A673 (cell line): ENCODE measurements around the gene ARHGAP6. TPM values are rescaled to one million over a fixed set of nuclear protein-coding genes. Genes with fewer than 3 reads are reported as not detected.

Experiments
- BruUV-seq: library from RNA; stranded (reverse); fragments of 400-500 nt; replicated peaks from 2 replicates; lab custom pipeline; 2021; lab: Mats Ljungman, UMichigan
- CTCF ChIA-PET: fragments of 300-600 bp; sonication (Branson Sonifier 250); formaldehyde crosslinking; loops from one replicate; lab custom pipeline; 2022; ENCODE audit warnings: antibody characterized with exemption; lab: Charles Lee
- POLR2A ChIA-PET: fragments of 300-600 bp; sonication (Branson Sonifier 250); formaldehyde crosslinking; loops from one replicate; lab custom pipeline; 2022; ENCODE audit warnings: antibody characterized with exemption; ENCODE audit not compliant: low non-redundant PET; lab: Charles Lee
- DNase-seq: peaks from one replicate; pipeline ENCODE4 v3.0.0-alpha.2; 2015; ENCODE audit warnings: low spot score
- H3K27ac ChIP-seq: fragments of 200-600 bp; sonication (generic); 2 replicates; pipeline ENCODE4 v1.5.1; 2016; ENCODE audit warnings: mixed run types, low read depth, mild to moderate bottlenecking, mixed read lengths, antibody characterized with exemption, low read length; ENCODE audit not compliant: poor library complexity, severe bottlenecking
- H3K27me3 ChIP-seq: fragments of 200-600 bp; sonication (generic); replicated peaks from 2 replicates; pipeline ENCODE4 v1.6.1; 2017; ENCODE audit warnings: mixed run types, low read depth, mild to moderate bottlenecking, mixed read lengths, antibody characterized with exemption, low read length; ENCODE audit not compliant: insufficient read depth, poor library complexity
- H3K36me3 ChIP-seq: fragments of 200-600 bp; sonication (generic); 2 replicates; pipeline ENCODE4 v1.6.1; 2016; ENCODE audit warnings: mixed run types, mild to moderate bottlenecking, mixed read lengths, antibody characterized with exemption, low read length; ENCODE audit not compliant: insufficient read depth, poor library complexity, severe bottlenecking
- H3K4me1 ChIP-seq: fragments of 200-600 bp; sonication (generic); 2 replicates; pipeline ENCODE4 v1.6.1; 2017; ENCODE audit warnings: mixed run types, mild to moderate bottlenecking, mixed read lengths, antibody characterized with exemption, low read length; ENCODE audit not compliant: insufficient read depth, poor library complexity, severe bottlenecking
- H3K4me3 ChIP-seq: fragments of 200-600 bp; sonication (generic); 2 replicates; pipeline ENCODE4 v1.5.1; 2016; ENCODE audit warnings: low read depth, mixed run types, mild to moderate bottlenecking, mixed read lengths, low read length; ENCODE audit not compliant: poor library complexity, severe bottlenecking
- H3K9me3 ChIP-seq: fragments of 200-600 bp; sonication (generic); 2 replicates; pipeline ENCODE4 v1.6.1; 2016; ENCODE audit warnings: mixed run types, low read depth, mild to moderate bottlenecking, mixed read lengths, antibody characterized with exemption, low read length; ENCODE audit not compliant: poor library complexity, severe bottlenecking
- CTCF ChIP-seq: fragments of 300-800, 200-600 bp; sonication (generic); conservative IDR thresholded peaks from 2 replicates; pipeline ENCODE4 v1.5.1; 2017; ENCODE audit warnings: low read depth, mild to moderate bottlenecking, antibody characterized with exemption, low read length, moderate library complexity, mixed read lengths
- EZH2 ChIP-seq: fragments of 200-600 bp; sonication (generic); IDR thresholded peaks from 2 replicates; pipeline ENCODE4 v1.6.1; 2017; ENCODE audit warnings: borderline replicate concordance, low read depth, mild to moderate bottlenecking, mixed read lengths, antibody characterized with exemption, low read length; ENCODE audit not compliant: poor library complexity, severe bottlenecking
- intact Hi-C: fragments of 100-400 bp; cut with micrococcal nuclease; formaldehyde crosslinking; loops from one replicate; pipeline ENCODE4 v1.10.0; 2022; ENCODE audit not compliant: unreplicated experiment
- total RNA-seq: library from RNA; stranded (reverse); gene quantifications from 2 replicates; pipeline ENCODE4 v1.2.3, GENCODE V29; 2021

The ARHGAP6 gene
- total RNA-seq, 1 experiment from 2014 or later, result not detected

- DNase-seq, result no peak
- no peak overlapping the region for H3K4me3 ChIP-seq
- no peak overlapping the region for H3K27ac ChIP-seq
- intact Hi-C loops, result no loop called here
- TF ChIP-seq EZH2, result no peak
- H3K36me3 ChIP-seq, result no peaks in the 10 kb centered on the region
- no peaks in the 10 kb centered on the region for H3K9me3 ChIP-seq
- no TSS peak for BruUV-seq
- POLR2A ChIA-PET, result no interaction called here
- no peaks in the 10 kb centered on the region for H3K4me1 ChIP-seq
- peaks cover 21% of the 10 kb centered on the region for H3K27me3 ChIP-seq
- CTCF ChIA-PET, result no interaction called here
These were observed 240.6 kb downstream of the ARHGAP6 start for GRCh38 chrX:11424903-11425674.

GRCh38 chrX:11423949-11424348 lies 241.8 kb downstream of the ARHGAP6 start:
- BruUV-seq, result no TSS peak
- no peak for DNase-seq
- Histone ChIP-seq H3K27me3 (peaks cover 21% of the 10 kb centered on the region), H3K9me3 (no peaks in the 10 kb centered on the region), H3K4me1 (no peaks in the 10 kb centered on the region), H3K36me3 (no peaks in the 10 kb centered on the region), H3K27ac (no peak overlapping the region), H3K4me3 (no peak overlapping the region)
- ChIA-PET CTCF (no interaction called here), POLR2A (no interaction called here)
- TF ChIP-seq EZH2, result no peak
- no peak for TF ChIP-seq CTCF
- intact Hi-C loops, result no loop called here

- POLR2A ChIA-PET, result no interaction called here
- Histone ChIP-seq H3K4me3 (no peak overlapping the region), H3K36me3 (no peaks in the 10 kb centered on the region), H3K27me3 (peaks cover 21% of the 10 kb centered on the region), H3K27ac (no peak overlapping the region), H3K9me3 (no peaks in the 10 kb centered on the region), H3K4me1 (no peaks in the 10 kb centered on the region)
- DNase-seq, result no peak
- intact Hi-C loops, result no loop called here
- TF ChIP-seq CTCF (no peak), EZH2 (no peak)
- BruUV-seq, result no TSS peak
- CTCF ChIA-PET, result no interaction called here
These were observed 242.3 kb downstream of the ARHGAP6 start for GRCh38 chrX:11423362-11423818.

GRCh38 chrX:11422525-11422857 lies 243.2 kb downstream of the ARHGAP6 start:
- no peaks in the 10 kb centered on the region for H3K4me1 ChIP-seq
- ChIA-PET POLR2A (no interaction called here), CTCF (no interaction called here)
- no peak overlapping the region for H3K27ac ChIP-seq
- H3K4me3 ChIP-seq, result no peak overlapping the region
- no TSS peak for BruUV-seq
- no peaks in the 10 kb centered on the region for H3K9me3 ChIP-seq
- DNase-seq, result no peak
- no peaks in the 10 kb centered on the region for H3K36me3 ChIP-seq
- no peak for TF ChIP-seq EZH2
- H3K27me3 ChIP-seq, result peaks cover 21% of the 10 kb centered on the region
- intact Hi-C loops, result no loop called here
